HCT116 (cell line): ENCODE data around the gene RNF215.

Experiments
- CBX3 ChIP-seq: IDR thresholded peaks from 2 replicates; pipeline ENCODE4 v1.6.1; 2012; ENCODE audit warnings: low read depth
- EZH2 ChIP-seq: fragments of 200-600 bp; sonication (generic); IDR thresholded peaks from 2 replicates; pipeline ENCODE4 v1.6.1; 2017; ENCODE audit warnings: antibody characterized with exemption, mixed run types
- POLR2A ChIP-seq: IDR thresholded peaks from 2 replicates; pipeline ENCODE4 v1.7.0; 2011; ENCODE audit warnings: borderline replicate concordance; ENCODE audit not compliant: insufficient read depth, insufficient read length; ENCODE audit errors: extremely low read depth
- RAD21 ChIP-seq: IDR thresholded peaks from 2 replicates; pipeline ENCODE4 v1.6.1; 2012; ENCODE audit warnings: low read depth, mild to moderate bottlenecking
- SP1 ChIP-seq: IDR thresholded peaks from 2 replicates; pipeline ENCODE4 v1.6.1; 2012; ENCODE audit warnings: low read depth
- TCF7L2 ChIP-seq: IDR thresholded peaks from 2 replicates; pipeline ENCODE4 v1.7.0; 2011; ENCODE audit warnings: borderline replicate concordance, inconsistent platforms; ENCODE audit not compliant: insufficient read depth, insufficient read length; ENCODE audit errors: extremely low read depth
- ZFX ChIP-seq: fragments of 450-650 bp; IDR thresholded peaks from 2 replicates; pipeline ENCODE4 v1.6.1; 2017
- TF ChIP-seq, protein P1 (sequence below), 3 experiments: fragments of 200-600 bp in 1 of 3; sonication (generic) in 1 of 3; IDR thresholded peaks in 2 of 3; conservative IDR thresholded peaks in 1 of 3; 2 replicates each; pipeline ENCODE4 v1.5.1; 2012 to 2017; ENCODE audit warnings: low read depth in 2 of 3, low read length in 2 of 3, antibody characterized with exemption in 1 of 3, borderline replicate concordance in 1 of 3, control low read depth in 1 of 3, mild to moderate bottlenecking in 1 of 3, mixed read lengths in 1 of 3, mixed run types in 1 of 3, moderate library complexity in 1 of 3; ENCODE audit not compliant: insufficient read depth in 1 of 3
- TF ChIP-seq, protein P2 (sequence below): IDR thresholded peaks from 2 replicates; pipeline ENCODE4 v1.6.1; 2012; ENCODE audit warnings: low read depth

- TF ChIP-seq, protein P1, sequence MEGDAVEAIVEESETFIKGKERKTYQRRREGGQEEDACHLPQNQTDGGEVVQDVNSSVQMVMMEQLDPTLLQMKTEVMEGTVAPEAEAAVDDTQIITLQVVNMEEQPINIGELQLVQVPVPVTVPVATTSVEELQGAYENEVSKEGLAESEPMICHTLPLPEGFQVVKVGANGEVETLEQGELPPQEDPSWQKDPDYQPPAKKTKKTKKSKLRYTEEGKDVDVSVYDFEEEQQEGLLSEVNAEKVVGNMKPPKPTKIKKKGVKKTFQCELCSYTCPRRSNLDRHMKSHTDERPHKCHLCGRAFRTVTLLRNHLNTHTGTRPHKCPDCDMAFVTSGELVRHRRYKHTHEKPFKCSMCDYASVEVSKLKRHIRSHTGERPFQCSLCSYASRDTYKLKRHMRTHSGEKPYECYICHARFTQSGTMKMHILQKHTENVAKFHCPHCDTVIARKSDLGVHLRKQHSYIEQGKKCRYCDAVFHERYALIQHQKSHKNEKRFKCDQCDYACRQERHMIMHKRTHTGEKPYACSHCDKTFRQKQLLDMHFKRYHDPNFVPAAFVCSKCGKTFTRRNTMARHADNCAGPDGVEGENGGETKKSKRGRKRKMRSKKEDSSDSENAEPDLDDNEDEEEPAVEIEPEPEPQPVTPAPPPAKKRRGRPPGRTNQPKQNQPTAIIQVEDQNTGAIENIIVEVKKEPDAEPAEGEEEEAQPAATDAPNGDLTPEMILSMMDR (IDR thresholded peaks at IDR 0.05 in 2 of 3, conservative IDR thresholded peaks at IDR 0.05 in 1 of 3; ENCODE audit: borderline replicate concordance in 1 of 3, insufficient read depth in 1 of 3, low read depth in 2 of 3, low read length in 2 of 3) = no peak
- TF ChIP-seq CBX3 = no peak
- TF ChIP-seq ZFX = no peak
- no peak for TF ChIP-seq TCF7L2
- TF ChIP-seq, protein P2, sequence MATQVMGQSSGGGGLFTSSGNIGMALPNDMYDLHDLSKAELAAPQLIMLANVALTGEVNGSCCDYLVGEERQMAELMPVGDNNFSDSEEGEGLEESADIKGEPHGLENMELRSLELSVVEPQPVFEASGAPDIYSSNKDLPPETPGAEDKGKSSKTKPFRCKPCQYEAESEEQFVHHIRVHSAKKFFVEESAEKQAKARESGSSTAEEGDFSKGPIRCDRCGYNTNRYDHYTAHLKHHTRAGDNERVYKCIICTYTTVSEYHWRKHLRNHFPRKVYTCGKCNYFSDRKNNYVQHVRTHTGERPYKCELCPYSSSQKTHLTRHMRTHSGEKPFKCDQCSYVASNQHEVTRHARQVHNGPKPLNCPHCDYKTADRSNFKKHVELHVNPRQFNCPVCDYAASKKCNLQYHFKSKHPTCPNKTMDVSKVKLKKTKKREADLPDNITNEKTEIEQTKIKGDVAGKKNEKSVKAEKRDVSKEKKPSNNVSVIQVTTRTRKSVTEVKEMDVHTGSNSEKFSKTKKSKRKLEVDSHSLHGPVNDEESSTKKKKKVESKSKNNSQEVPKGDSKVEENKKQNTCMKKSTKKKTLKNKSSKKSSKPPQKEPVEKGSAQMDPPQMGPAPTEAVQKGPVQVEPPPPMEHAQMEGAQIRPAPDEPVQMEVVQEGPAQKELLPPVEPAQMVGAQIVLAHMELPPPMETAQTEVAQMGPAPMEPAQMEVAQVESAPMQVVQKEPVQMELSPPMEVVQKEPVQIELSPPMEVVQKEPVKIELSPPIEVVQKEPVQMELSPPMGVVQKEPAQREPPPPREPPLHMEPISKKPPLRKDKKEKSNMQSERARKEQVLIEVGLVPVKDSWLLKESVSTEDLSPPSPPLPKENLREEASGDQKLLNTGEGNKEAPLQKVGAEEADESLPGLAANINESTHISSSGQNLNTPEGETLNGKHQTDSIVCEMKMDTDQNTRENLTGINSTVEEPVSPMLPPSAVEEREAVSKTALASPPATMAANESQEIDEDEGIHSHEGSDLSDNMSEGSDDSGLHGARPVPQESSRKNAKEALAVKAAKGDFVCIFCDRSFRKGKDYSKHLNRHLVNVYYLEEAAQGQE = no peak
- TF ChIP-seq POLR2A = no peak
- no peak for TF ChIP-seq RAD21
- TF ChIP-seq EZH2 = no peak
- TF ChIP-seq SP1 = no peak
Measured at GRCh38 chr22:30348404-30348803, 38.8 kb downstream of the RNF215 start.
